GM21390 (cell line): ENCODE results near the gene PORCN.
A peak's percentile ranks its signal among the peaks of the same experiment; 100 is the strongest.
"Not testable (repeated sequence)": the region's sequence is repeated elsewhere in the genome, so short reads cannot be mapped to it uniquely, and the experiment has no call there.

ENCODE experiments used
- ATAC-seq: cut with Tn5 transposase; IDR thresholded peaks from one replicate; pipeline ENCODE4 v1.9.1; 2021; ENCODE audit not compliant: unreplicated experiment

PORCN gene

GRCh38 chrX:48539345-48540027 lies 30.7 kb downstream of the PORCN start, which contains the start of gene TBC1D25:
Gene TBC1D25, plus strand, starts transcription at chrX:48539714. Its CDS starts 84 bp downstream, at chrX:48539798.
- peak; percentile 83 for ATAC-seq

GRCh38 chrX:48540028-48540375 lies 31.2 kb downstream of the PORCN start:
- peak; percentile 25 for ATAC-seq

GRCh38 chrX:48540480-48540879 lies 31.7 kb downstream of the PORCN start:
- ATAC-seq = no peak

GRCh38 chrX:48541140-48541814 lies 32.5 kb downstream of the PORCN start:
- ATAC-seq = no peak

- ATAC-seq = no peak
Measured at GRCh38 chrX:48548871-48549270, 40.1 kb downstream of the PORCN start.

GRCh38 chrX:48555731-48556325 lies 47.0 kb downstream of the PORCN start:
- not testable (repeated sequence) for ATAC-seq

- no peak for ATAC-seq
Measured at GRCh38 chrX:48558271-48558670, 49.5 kb downstream of the PORCN start.

GRCh38 chrX:48559636-48560035 lies 50.8 kb downstream of the PORCN start:
- no peak for ATAC-seq

- ATAC-seq = no peak
Measured at GRCh38 chrX:48560056-48560455, 51.3 kb downstream of the PORCN start.

GRCh38 chrX:48560681-48561080 lies 51.9 kb downstream of the PORCN start:
- ATAC-seq = no peak

- ATAC-seq = no peak
Measured at GRCh38 chrX:48569958-48570357, 61.2 kb downstream of the PORCN start.
